ENCODE data around the gene PPARG. TPM values are rescaled to one million over a fixed set of nuclear protein-coding genes. Genes with fewer than 3 reads are reported as not detected.

The PPARG gene
- polyA plus RNA-seq, 1 of the 3 experiments (the other 2 are of a cell fraction), result 2.8 TPM

DNA sequence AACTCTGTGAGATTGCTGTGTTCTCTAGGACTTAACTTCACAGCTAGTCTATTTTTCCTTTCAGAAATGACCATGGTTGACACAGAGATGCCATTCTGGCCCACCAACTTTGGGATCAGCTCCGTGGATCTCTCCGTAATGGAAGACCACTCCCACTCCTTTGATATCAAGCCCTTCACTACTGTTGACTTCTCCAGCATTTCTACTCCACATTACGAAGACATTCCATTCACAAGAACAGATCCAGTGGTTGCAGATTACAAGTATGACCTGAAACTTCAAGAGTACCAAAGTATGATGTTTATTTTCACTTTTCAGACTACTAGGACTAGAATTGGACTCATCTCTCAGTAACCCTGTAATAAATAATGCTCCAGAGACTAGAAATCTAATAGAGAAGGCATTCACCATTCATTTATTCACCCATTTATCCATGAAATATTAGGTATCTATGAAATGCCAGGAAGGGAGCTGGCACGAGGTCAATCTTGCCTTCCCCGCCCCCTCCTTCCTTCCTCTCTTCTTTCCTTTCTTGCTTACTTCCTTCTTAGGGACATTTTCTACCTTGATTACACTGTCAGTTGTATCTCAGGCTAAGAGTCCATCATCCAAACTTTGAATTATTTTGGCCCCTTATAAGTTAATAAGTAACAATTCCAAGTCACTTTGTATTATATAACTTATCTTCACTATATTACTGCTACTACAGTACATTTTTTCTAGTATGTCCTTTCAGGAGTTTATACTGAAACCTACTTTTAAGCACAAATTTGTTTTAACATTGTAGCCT is 91.0 kb downstream of the PPARG start:
- CTCF ChIA-PET, result interaction anchor here (1.1 kb wide), 1 partner anchor 13 kb away, joined by 4 read pairs; no protein-coding TSS in a partner anchor
- Histone ChIP-seq H3K27me3 (ENCODE audit: insufficient read depth) (no peaks in the 10 kb centered on the region), H3K4me1 (ENCODE audit: control insufficient read depth in 1 of 2, insufficient read depth in 2 of 2, low read depth in 1 of 2, low read length in 1 of 2) (no peaks in the 10 kb centered on the region), H3K9me3 (no peaks in the 10 kb centered on the region), H4K20me1 (ENCODE audit: insufficient read depth) (no peaks in the 10 kb centered on the region), H3K4me2 (no peak overlapping the region), H3K4me3 (ENCODE audit: low read depth in 2 of 2, low read length in 1 of 2) (no peak overlapping the region), H3K79me2 (ENCODE audit: insufficient read depth) (no peaks in the 10 kb centered on the region), H3K27ac (ENCODE audit: low read depth in 2 of 2, low read length in 1 of 2) (no peak overlapping the region), H3K36me3 (replicated peaks in 1 of 2; ENCODE audit: control insufficient read depth in 1 of 2, insufficient read depth in 2 of 2, low read length in 1 of 2) (no peaks in the 10 kb centered on the region), H2AFZ (ENCODE audit: low read depth) (no peak overlapping the region), H3K9me2 (no peaks in the 10 kb centered on the region; the same call in 1 of the 2 replicates), H3K9ac (no peak overlapping the region), H3F3A (replicated peaks; ENCODE audit: insufficient read depth) (no peaks in the 10 kb centered on the region)
- no peak for DNase-seq
- 89% methylated on average over 5 of the region's 5 CpGs for WGBS (ENCODE audit: low lambda C conversion rate)
- POLR2A ChIA-PET, result no interaction called here
- TF ChIP-seq JUND (IDR thresholded peaks at IDR 0.05) (no peak), ZBTB33 (IDR thresholded peaks at IDR 0.05; ENCODE audit: borderline replicate concordance, low read depth) (no peak)
- TF ChIP-seq, protein P1, sequence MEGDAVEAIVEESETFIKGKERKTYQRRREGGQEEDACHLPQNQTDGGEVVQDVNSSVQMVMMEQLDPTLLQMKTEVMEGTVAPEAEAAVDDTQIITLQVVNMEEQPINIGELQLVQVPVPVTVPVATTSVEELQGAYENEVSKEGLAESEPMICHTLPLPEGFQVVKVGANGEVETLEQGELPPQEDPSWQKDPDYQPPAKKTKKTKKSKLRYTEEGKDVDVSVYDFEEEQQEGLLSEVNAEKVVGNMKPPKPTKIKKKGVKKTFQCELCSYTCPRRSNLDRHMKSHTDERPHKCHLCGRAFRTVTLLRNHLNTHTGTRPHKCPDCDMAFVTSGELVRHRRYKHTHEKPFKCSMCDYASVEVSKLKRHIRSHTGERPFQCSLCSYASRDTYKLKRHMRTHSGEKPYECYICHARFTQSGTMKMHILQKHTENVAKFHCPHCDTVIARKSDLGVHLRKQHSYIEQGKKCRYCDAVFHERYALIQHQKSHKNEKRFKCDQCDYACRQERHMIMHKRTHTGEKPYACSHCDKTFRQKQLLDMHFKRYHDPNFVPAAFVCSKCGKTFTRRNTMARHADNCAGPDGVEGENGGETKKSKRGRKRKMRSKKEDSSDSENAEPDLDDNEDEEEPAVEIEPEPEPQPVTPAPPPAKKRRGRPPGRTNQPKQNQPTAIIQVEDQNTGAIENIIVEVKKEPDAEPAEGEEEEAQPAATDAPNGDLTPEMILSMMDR (IDR thresholded peaks at IDR 0.05), result no peak

GRCh38 chr3:12380461-12380860 is 91.6 kb downstream of the PPARG start:
- ChIA-PET CTCF (interaction anchor here (1.1 kb wide), 1 partner anchor 12 kb away, joined by 4 read pairs; no protein-coding TSS in a partner anchor), POLR2A (no interaction called here)
- DNase-seq, result no peak
- WGBS (ENCODE audit: low lambda C conversion rate), result 86% methylated on average over 3 of the region's 3 CpGs
- Histone ChIP-seq H3K4me3 (ENCODE audit: low read depth in 2 of 2, low read length in 1 of 2) (no peak overlapping the region), H3K27me3 (ENCODE audit: insufficient read depth) (no peaks in the 10 kb centered on the region), H3K4me1 (ENCODE audit: control insufficient read depth in 1 of 2, insufficient read depth in 2 of 2, low read depth in 1 of 2, low read length in 1 of 2) (no peaks in the 10 kb centered on the region), H3K9me3 (no peaks in the 10 kb centered on the region), H3K9ac (no peak overlapping the region), H4K20me1 (ENCODE audit: insufficient read depth) (no peaks in the 10 kb centered on the region), H3K27ac (ENCODE audit: low read depth in 2 of 2, low read length in 1 of 2) (no peak overlapping the region), H3F3A (replicated peaks; ENCODE audit: insufficient read depth) (no peaks in the 10 kb centered on the region), H3K36me3 (replicated peaks in 1 of 2; ENCODE audit: control insufficient read depth in 1 of 2, insufficient read depth in 2 of 2, low read length in 1 of 2) (no peaks in the 10 kb centered on the region), H3K79me2 (ENCODE audit: insufficient read depth) (no peaks in the 10 kb centered on the region), H2AFZ (ENCODE audit: low read depth) (no peak overlapping the region), H3K4me2 (no peak overlapping the region), H3K9me2 (no peaks in the 10 kb centered on the region; the same call in 1 of the 2 replicates)
- TF ChIP-seq FOXJ3 (CRISPR knock-in tag; IDR thresholded peaks at IDR 0.05), result no peak
- TF ChIP-seq, protein P2, sequence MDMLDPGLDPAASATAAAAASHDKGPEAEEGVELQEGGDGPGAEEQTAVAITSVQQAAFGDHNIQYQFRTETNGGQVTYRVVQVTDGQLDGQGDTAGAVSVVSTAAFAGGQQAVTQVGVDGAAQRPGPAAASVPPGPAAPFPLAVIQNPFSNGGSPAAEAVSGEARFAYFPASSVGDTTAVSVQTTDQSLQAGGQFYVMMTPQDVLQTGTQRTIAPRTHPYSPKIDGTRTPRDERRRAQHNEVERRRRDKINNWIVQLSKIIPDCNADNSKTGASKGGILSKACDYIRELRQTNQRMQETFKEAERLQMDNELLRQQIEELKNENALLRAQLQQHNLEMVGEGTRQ (IDR thresholded peaks at IDR 0.05; ENCODE audit: borderline replicate concordance, low read depth, low read length), result no peak
- TF ChIP-seq, protein P3, sequence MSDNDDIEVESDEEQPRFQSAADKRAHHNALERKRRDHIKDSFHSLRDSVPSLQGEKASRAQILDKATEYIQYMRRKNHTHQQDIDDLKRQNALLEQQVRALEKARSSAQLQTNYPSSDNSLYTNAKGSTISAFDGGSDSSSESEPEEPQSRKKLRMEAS (IDR thresholded peaks at IDR 0.05; ENCODE audit: low read depth), result no peak
- no peak for TF ChIP-seq RAD21 (IDR thresholded peaks at IDR 0.05; ENCODE audit: low read length)
- TF ChIP-seq IRF3 (IDR thresholded peaks at IDR 0.05; ENCODE audit: low read depth, low read length), result no peak
- no peak for TF ChIP-seq FOXM1 (IDR thresholded peaks at IDR 0.05; ENCODE audit: low read depth)
- TF ChIP-seq GATA2 (CRISPR knock-in tag; IDR thresholded peaks at IDR 0.05), result no peak
- TF ChIP-seq, protein P4, sequence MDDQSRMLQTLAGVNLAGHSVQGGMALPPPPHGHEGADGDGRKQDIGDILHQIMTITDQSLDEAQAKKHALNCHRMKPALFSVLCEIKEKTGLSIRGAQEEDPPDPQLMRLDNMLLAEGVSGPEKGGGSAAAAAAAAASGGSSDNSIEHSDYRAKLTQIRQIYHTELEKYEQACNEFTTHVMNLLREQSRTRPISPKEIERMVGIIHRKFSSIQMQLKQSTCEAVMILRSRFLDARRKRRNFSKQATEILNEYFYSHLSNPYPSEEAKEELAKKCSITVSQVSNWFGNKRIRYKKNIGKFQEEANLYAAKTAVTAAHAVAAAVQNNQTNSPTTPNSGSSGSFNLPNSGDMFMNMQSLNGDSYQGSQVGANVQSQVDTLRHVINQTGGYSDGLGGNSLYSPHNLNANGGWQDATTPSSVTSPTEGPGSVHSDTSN (IDR thresholded peaks at IDR 0.05), result no peak
- TF ChIP-seq ELF1 (IDR thresholded peaks at IDR 0.05), result no peak
- no peak for TF ChIP-seq FOSL2 (IDR thresholded peaks at IDR 0.05; ENCODE audit: borderline replicate concordance, low read depth)

Data from SK-N-SH (cell line).